Hepatocyte (in vitro differentiated cells): ENCODE results near the gene DISC1.

ENCODE experiments used
- EZH2 ChIP-seq: fragments of 200-600 bp; sonication (generic); IDR thresholded peaks from 2 replicates; pipeline ENCODE4 v1.6.1; 2016; ENCODE audit warnings: antibody characterized with exemption, mild to moderate bottlenecking, borderline replicate concordance
- EZH2phosphoT487 ChIP-seq: fragments of 200-600 bp; sonication (generic); IDR thresholded peaks from one replicate; pipeline ENCODE4 v1.6.1; 2018; ENCODE audit warnings: antibody characterized with exemption, mild to moderate bottlenecking, low read depth, moderate library complexity; ENCODE audit not compliant: unreplicated experiment, severe bottlenecking
- TF ChIP-seq, protein P1 (sequence below): fragments of 200-600 bp; sonication (generic); IDR thresholded peaks from 2 replicates; pipeline ENCODE4 v1.5.1; 2016; ENCODE audit warnings: antibody characterized with exemption, mild to moderate bottlenecking; ENCODE audit not compliant: poor library complexity

DNA sequence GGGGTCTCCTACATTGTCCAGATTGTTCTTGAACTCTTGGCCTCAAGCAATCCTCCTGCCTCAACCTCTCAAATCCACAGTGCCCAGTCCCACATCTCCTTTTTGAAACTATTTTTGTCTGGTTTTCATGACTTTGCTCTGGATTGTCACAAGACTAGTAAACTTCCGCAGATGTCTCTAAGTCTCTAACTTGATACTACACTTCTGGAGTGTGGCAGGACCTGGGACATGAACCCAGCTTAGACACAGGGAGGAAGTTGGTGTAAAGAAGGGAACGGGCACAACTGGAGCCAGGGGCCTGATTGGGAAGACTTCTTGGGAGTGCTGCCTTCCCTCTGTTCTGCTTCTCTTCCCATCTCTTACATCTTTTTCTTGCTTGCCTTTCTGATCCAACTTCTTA is 16.2 kb upstream of the DISC1 start:
- TF ChIP-seq, protein P1, sequence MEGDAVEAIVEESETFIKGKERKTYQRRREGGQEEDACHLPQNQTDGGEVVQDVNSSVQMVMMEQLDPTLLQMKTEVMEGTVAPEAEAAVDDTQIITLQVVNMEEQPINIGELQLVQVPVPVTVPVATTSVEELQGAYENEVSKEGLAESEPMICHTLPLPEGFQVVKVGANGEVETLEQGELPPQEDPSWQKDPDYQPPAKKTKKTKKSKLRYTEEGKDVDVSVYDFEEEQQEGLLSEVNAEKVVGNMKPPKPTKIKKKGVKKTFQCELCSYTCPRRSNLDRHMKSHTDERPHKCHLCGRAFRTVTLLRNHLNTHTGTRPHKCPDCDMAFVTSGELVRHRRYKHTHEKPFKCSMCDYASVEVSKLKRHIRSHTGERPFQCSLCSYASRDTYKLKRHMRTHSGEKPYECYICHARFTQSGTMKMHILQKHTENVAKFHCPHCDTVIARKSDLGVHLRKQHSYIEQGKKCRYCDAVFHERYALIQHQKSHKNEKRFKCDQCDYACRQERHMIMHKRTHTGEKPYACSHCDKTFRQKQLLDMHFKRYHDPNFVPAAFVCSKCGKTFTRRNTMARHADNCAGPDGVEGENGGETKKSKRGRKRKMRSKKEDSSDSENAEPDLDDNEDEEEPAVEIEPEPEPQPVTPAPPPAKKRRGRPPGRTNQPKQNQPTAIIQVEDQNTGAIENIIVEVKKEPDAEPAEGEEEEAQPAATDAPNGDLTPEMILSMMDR, result no peak
- TF ChIP-seq EZH2 (no peak), EZH2phosphoT487 (no peak)
